Glomerular visceral epithelial cell (primary cell): ENCODE results near the gene EFCAB8.

Source experiments
- DNase-seq: peaks from one replicate; pipeline ENCODE4 v3.0.0-alpha.2; 2016; ENCODE audit errors: extremely low spot score

The EFCAB8 gene

GRCh38 chr20:32986331-32986966 lies 127.7 kb downstream of the EFCAB8 start:
- DNase-seq: no peak

- DNase-seq: no peak
Measured at GRCh38 chr20:32987044-32987825, 128.5 kb downstream of the EFCAB8 start.

GRCh38 chr20:32988008-32988407 lies 129.3 kb downstream of the EFCAB8 start:
- DNase-seq: no peak

- DNase-seq: no peak
Measured at GRCh38 chr20:32989507-32990283, 131.0 kb downstream of the EFCAB8 start.

- DNase-seq: no peak
Measured at GRCh38 chr20:32990426-32990825, 131.7 kb downstream of the EFCAB8 start.

- no peak for DNase-seq
Measured at GRCh38 chr20:32991383-32991782, 132.7 kb downstream of the EFCAB8 start.

GRCh38 chr20:32991792-32992641 lies 133.3 kb downstream of the EFCAB8 start:
- DNase-seq: no peak

- DNase-seq: no peak
Measured at GRCh38 chr20:32993496-32994050, 134.8 kb downstream of the EFCAB8 start.

GRCh38 chr20:32995802-32996201 lies 137.1 kb downstream of the EFCAB8 start:
- no peak for DNase-seq

- no peak for DNase-seq
Measured at GRCh38 chr20:32997431-32997830, 138.7 kb downstream of the EFCAB8 start.

- no peak for DNase-seq
Measured at GRCh38 chr20:32999603-33000250, 141.0 kb downstream of the EFCAB8 start.

- DNase-seq: no peak
Measured at GRCh38 chr20:33000802-33001466, 142.2 kb downstream of the EFCAB8 start.

- DNase-seq: no peak
Measured at GRCh38 chr20:33002087-33002808, 143.5 kb downstream of the EFCAB8 start.

- DNase-seq: no peak
Measured at GRCh38 chr20:33004141-33004751, 145.5 kb downstream of the EFCAB8 start, which contains the start of gene SUN5. SUN5 (minus strand) TSS chr20:33004433; CDS start chr20:33004340, 93 bp downstream.

GRCh38 chr20:33005132-33005566 lies 146.4 kb downstream of the EFCAB8 start:
- DNase-seq: no peak

GRCh38 chr20:33005908-33006775 lies 147.4 kb downstream of the EFCAB8 start:
- DNase-seq: no peak

GRCh38 chr20:33006776-33007375 lies 148.2 kb downstream of the EFCAB8 start:
- DNase-seq: no peak
